ENCODE measurements around the gene SLC1A7. TPM values are rescaled to one million over a fixed set of nuclear protein-coding genes. Genes with fewer than 3 reads are reported as not detected.

SLC1A7 gene
- total and polyA plus RNA-seq, 2 donors (not counting 1 experiment from before 2014, with no cell fraction given) = 0.10 TPM; not detected in 1

- Mint-ChIP-seq H3K4me1 (no peaks in the 10 kb centered on the region), H3K27ac (no peak overlapping the region), H3K9me3 (ENCODE audit: insufficient read depth) (no peaks in the 10 kb centered on the region), H3K27me3 (no peaks in the 10 kb centered on the region), H3K4me3 (no peak overlapping the region)
- no peak overlapping the region for H3K4me3 ChIP-seq (ENCODE audit: control extremely low read depth in 1 of 5, extremely low read depth in 1 of 5, insufficient read depth in 1 of 5, low read depth in 2 of 5, low read length in 4 of 5)
- H3K27me3 ChIP-seq (replicated peaks in 1 of 4; ENCODE audit: control extremely low read depth in 1 of 4, control insufficient read depth in 3 of 4, insufficient read depth in 4 of 4, low read length in 3 of 4) = no peaks in the 10 kb centered on the region
- ATAC-seq (ENCODE audit: low read depth) (no peak), DNase-seq (no peak)
- H3K4me1 ChIP-seq (ENCODE audit: control insufficient read depth in 2 of 2, insufficient read depth in 2 of 2, low read length in 2 of 2) = no peaks in the 10 kb centered on the region
- H3K36me3 ChIP-seq (replicated peaks in 1 of 2; ENCODE audit: control extremely low read depth in 1 of 2, control insufficient read depth in 1 of 2, extremely low read depth in 1 of 2, insufficient read depth in 2 of 2, low read length in 1 of 2) = no peaks in the 10 kb centered on the region
- H4K20me1 ChIP-seq (ENCODE audit: control insufficient read depth, insufficient read depth, low read length, poor library complexity, severe bottlenecking) = no peaks in the 10 kb centered on the region
- intact Hi-C loops (cut with micrococcal nuclease) = no loop called here
- WGBS (ENCODE audit: insufficient coverage) = 93% methylated on average over 5 of the region's 8 CpGs
- H3K27ac ChIP-seq (ENCODE audit: low read length in 2 of 2) = no peak overlapping the region
- no peaks in the 10 kb centered on the region for H3K79me2 ChIP-seq (ENCODE audit: control insufficient read depth, insufficient read depth, low read length)
- TF ChIP-seq CTCF (IDR thresholded peaks at IDR 0.05) = no peak
- TF ChIP-seq EZH2 (IDR thresholded peaks at IDR 0.05; ENCODE audit: borderline replicate concordance, insufficient read depth, low read depth, low read length, poor library complexity, severe bottlenecking) = no peak
- H3K4me2 ChIP-seq (replicated peaks; ENCODE audit: low read depth, low read length, poor library complexity, severe bottlenecking) = no peak overlapping the region
- ChIA-PET CTCF (no interaction called here), POLR2A (no interaction called here)
- no peaks in the 10 kb centered on the region for H3K9me3 ChIP-seq (ENCODE audit: control extremely low read depth in 1 of 3, control insufficient read depth in 2 of 3, insufficient read depth in 1 of 3, low read length in 2 of 3)
- no peak overlapping the region for H2AFZ ChIP-seq (ENCODE audit: insufficient read depth, low read depth, low read length, poor library complexity, severe bottlenecking)
- no peak overlapping the region for H3K9ac ChIP-seq (ENCODE audit: low read length)
Measured at GRCh38 chr1:53074313-53075154, 67.9 kb downstream of the SLC1A7 start.

GRCh38 chr1:53073868-53074311, 68.5 kb downstream of the SLC1A7 start:
- H3K4me1 ChIP-seq (ENCODE audit: control insufficient read depth in 2 of 2, insufficient read depth in 2 of 2, low read length in 2 of 2) = no peaks in the 10 kb centered on the region
- no peaks in the 10 kb centered on the region for H3K79me2 ChIP-seq (ENCODE audit: control insufficient read depth, insufficient read depth, low read length)
- no peaks in the 10 kb centered on the region for H3K27me3 ChIP-seq (replicated peaks in 1 of 4; ENCODE audit: control extremely low read depth in 1 of 4, control insufficient read depth in 3 of 4, insufficient read depth in 4 of 4, low read length in 3 of 4)
- no peaks in the 10 kb centered on the region for H3K9me3 ChIP-seq (ENCODE audit: control extremely low read depth in 1 of 3, control insufficient read depth in 2 of 3, insufficient read depth in 1 of 3, low read length in 2 of 3)
- intact Hi-C loops (cut with micrococcal nuclease) = no loop called here
- POLR2A ChIA-PET = no interaction called here
- Mint-ChIP-seq H3K9me3 (ENCODE audit: insufficient read depth) (no peaks in the 10 kb centered on the region), H3K27ac (no peak overlapping the region), H3K4me1 (no peaks in the 10 kb centered on the region), H3K27me3 (no peaks in the 10 kb centered on the region), H3K4me3 (no peak overlapping the region)
- no peak overlapping the region for H2AFZ ChIP-seq (ENCODE audit: insufficient read depth, low read depth, low read length, poor library complexity, severe bottlenecking)
- no peak overlapping the region for H3K4me2 ChIP-seq (replicated peaks; ENCODE audit: low read depth, low read length, poor library complexity, severe bottlenecking)
- no peaks in the 10 kb centered on the region for H4K20me1 ChIP-seq (ENCODE audit: control insufficient read depth, insufficient read depth, low read length, poor library complexity, severe bottlenecking)
- ATAC-seq (ENCODE audit: low read depth) = no peak
- H3K9ac ChIP-seq (ENCODE audit: low read length) = no peak overlapping the region
- H3K27ac ChIP-seq (ENCODE audit: low read length in 2 of 2) = no peak overlapping the region
- DNase-seq = no peak
- 94% methylated on average over 7 of the region's 10 CpGs for whole genome bisulfite sequencing (ENCODE audit: insufficient coverage)
- CTCF ChIA-PET = no interaction called here
- no peaks in the 10 kb centered on the region for H3K36me3 ChIP-seq (replicated peaks in 1 of 2; ENCODE audit: control extremely low read depth in 1 of 2, control insufficient read depth in 1 of 2, extremely low read depth in 1 of 2, insufficient read depth in 2 of 2, low read length in 1 of 2)
- no peak overlapping the region for H3K4me3 ChIP-seq (ENCODE audit: control extremely low read depth in 1 of 5, extremely low read depth in 1 of 5, insufficient read depth in 1 of 5, low read depth in 2 of 5, low read length in 4 of 5)
- no peak for TF ChIP-seq CTCF (IDR thresholded peaks at IDR 0.05)
